Colonic mucosa (tissue), 4 donors: ENCODE results near the gene LRMDA. TPM values are rescaled to one million over a fixed set of nuclear protein-coding genes. Genes with fewer than 3 reads are reported as not detected.

ENCODE experiments used
- DNase-seq: peaks from one replicate; pipeline ENCODE4 v3.0.0-alpha.2; 2020
- H3K27ac ChIP-seq: fragments of 200-600 bp; one replicate; pipeline ENCODE4 v1.8.0; 2021
- H3K27me3 ChIP-seq: fragments of 200-600 bp; one replicate; pipeline ENCODE4 v1.8.0; 2021
- H3K36me3 ChIP-seq: fragments of 200-600 bp; one replicate; pipeline ENCODE4 v1.8.0; 2021
- H3K4me1 ChIP-seq: fragments of 200-600 bp; one replicate; pipeline ENCODE4 v1.8.0; 2021; ENCODE audit warnings: mild to moderate bottlenecking
- H3K4me3 ChIP-seq: fragments of 200-600 bp; one replicate; pipeline ENCODE4 v1.8.0; 2021
- H3K9ac ChIP-seq, 2 donors: one replicate each; pipeline ENCODE4 v1.7.0; 2013; ENCODE audit warnings: control low read depth in 2 of 2, low read depth in 2 of 2, low read length in 2 of 2
- H3K9me3 ChIP-seq: fragments of 200-600 bp; one replicate; pipeline ENCODE4 v1.8.0; 2021
- CTCF ChIP-seq: fragments of 200-600 bp; IDR thresholded peaks from one replicate; pipeline ENCODE4 v1.8.0; 2022; ENCODE audit warnings: antibody characterized with exemption, mild to moderate bottlenecking
- intact Hi-C: fragments of 100-400 bp; cut with DNase I; formaldehyde crosslinking; loops from one replicate; pipeline ENCODE4 v1.14.1; 2022
- total RNA-seq, 2 donors: library from RNA; stranded (reverse); fragmentation: NEBNext Ultra II Directional in 1 of 2; extraction: Animal tissue kit (Norgen Biotek cat#: 25700) in 1 of 2; gene quantifications; one replicate each; pipeline ENCODE4 v1.2.1, GENCODE V29; 2021
- donor health status: healthy.
- donor health status: DM: no; HTN: no; CAD: no.
- donor health status: DM: no; HTN: no; CAD: no.

The LRMDA gene
- total RNA-seq, 2 donors from 2014 or later: 2.5 to 5.2 TPM

DNA sequence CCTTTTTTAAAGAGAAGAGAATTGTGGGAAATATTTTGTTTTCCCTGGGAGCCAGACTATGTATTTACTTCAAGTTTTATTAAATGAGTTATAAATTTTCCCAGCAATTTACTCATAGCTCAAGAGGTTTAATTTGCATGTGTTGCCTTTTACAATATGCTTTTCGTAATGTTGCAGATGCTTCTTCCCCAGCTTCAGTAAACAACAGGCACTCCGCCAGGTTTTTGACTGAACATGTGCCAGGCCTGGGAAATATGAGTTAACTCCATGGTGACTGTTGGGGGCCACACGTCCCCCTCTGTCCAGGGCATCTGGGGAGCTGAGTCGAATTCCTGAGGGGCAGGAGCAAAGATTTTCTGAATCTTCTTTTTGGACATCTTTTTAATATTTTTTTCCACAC, 545.7 kb downstream of the LRMDA start:
- TF ChIP-seq CTCF: no peak
- H3K9ac ChIP-seq: no peak overlapping the region
- no peak for DNase-seq
- intact Hi-C loops: no loop called here
- no peaks in the 10 kb centered on the region for H3K4me1 ChIP-seq
- no peaks in the 10 kb centered on the region for H3K27me3 ChIP-seq
- no peak overlapping the region for H3K4me3 ChIP-seq
- no peaks in the 10 kb centered on the region for H3K36me3 ChIP-seq
- no peak overlapping the region for H3K27ac ChIP-seq
- H3K9me3 ChIP-seq: no peaks in the 10 kb centered on the region

- no peak for TF ChIP-seq CTCF
- no peaks in the 10 kb centered on the region for H3K27me3 ChIP-seq
- H3K9me3 ChIP-seq: no peaks in the 10 kb centered on the region
- DNase-seq: no peak
- H3K4me3 ChIP-seq: no peak overlapping the region
- intact Hi-C loops: no loop called here
- H3K9ac ChIP-seq: no peak overlapping the region
- H3K4me1 ChIP-seq: no peaks in the 10 kb centered on the region
- no peak overlapping the region for H3K27ac ChIP-seq
- no peaks in the 10 kb centered on the region for H3K36me3 ChIP-seq
Observed at GRCh38 chr10:75978213-75978612, 546.8 kb downstream of the LRMDA start.

DNA sequence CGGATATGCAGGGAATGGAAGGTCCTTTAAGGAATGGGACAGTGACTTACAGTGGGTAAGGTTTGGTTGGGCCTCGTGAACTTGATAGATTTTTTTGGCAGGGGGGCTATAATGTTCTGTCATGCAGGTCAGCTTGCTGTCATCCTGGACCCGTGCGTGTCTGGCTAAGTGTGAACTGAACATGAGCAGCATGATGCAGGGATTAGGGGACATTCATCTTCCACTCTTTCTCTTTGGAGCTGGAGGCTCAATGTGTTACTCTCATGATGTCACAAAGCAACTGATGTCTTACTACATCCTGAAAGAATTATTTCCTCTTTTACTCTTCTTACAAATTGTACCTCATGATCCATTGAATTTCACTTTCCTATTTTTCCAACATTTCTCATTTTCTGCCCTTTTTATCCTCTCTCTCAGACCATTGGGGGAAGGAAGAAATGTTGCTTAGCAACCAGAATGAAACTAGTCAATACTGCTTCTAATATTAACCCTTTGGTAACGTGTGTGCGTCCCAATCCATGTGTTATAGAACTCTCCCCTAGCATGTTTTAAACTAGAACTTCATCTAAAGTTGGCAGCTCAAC, 549.1 kb downstream of the LRMDA start:
- H3K27ac ChIP-seq: no peak overlapping the region
- no peak for TF ChIP-seq CTCF
- no peaks in the 10 kb centered on the region for H3K4me1 ChIP-seq
- no peaks in the 10 kb centered on the region for H3K36me3 ChIP-seq
- H3K9ac ChIP-seq: no peak overlapping the region
- no peaks in the 10 kb centered on the region for H3K27me3 ChIP-seq
- H3K9me3 ChIP-seq: no peaks in the 10 kb centered on the region
- H3K4me3 ChIP-seq: no peak overlapping the region
- no peak for DNase-seq
- intact Hi-C loops: no loop called here

- no peak for DNase-seq
- Histone ChIP-seq H3K4me1 (no peaks in the 10 kb centered on the region), H3K9ac (no peak overlapping the region)
Observed at GRCh38 chr10:75982611-75983369, 551.4 kb downstream of the LRMDA start.

GRCh38 chr10:75984067-75984466, 552.6 kb downstream of the LRMDA start:
- Histone ChIP-seq H3K9me3 (no peaks in the 10 kb centered on the region), H3K27me3 (no peaks in the 10 kb centered on the region), H3K4me3 (no peak overlapping the region), H3K27ac (no peak overlapping the region), H3K36me3 (no peaks in the 10 kb centered on the region), H3K4me1 (no peaks in the 10 kb centered on the region), H3K9ac (no peak overlapping the region)
- no peak for DNase-seq
- no peak for TF ChIP-seq CTCF
- intact Hi-C loops: no loop called here

More at GRCh38 chr10:75982611-75983369, 551.4 kb downstream of the LRMDA start:
- H3K36me3 ChIP-seq: no peaks in the 10 kb centered on the region
- no peak overlapping the region for H3K4me3 ChIP-seq
- H3K27me3 ChIP-seq: no peaks in the 10 kb centered on the region
- no peaks in the 10 kb centered on the region for H3K9me3 ChIP-seq
- no peak overlapping the region for H3K27ac ChIP-seq
- TF ChIP-seq CTCF: no peak
- intact Hi-C loops: no loop called here
